Superior temporal gyrus (tissue), 1 donor: ENCODE measurements around the gene PIMREG.

ENCODE experiments used
- DNase-seq: peaks from one replicate; pipeline ENCODE4 v3.0.0-alpha.2; 2016; ENCODE audit errors: extremely low spot score

PIMREG gene

GRCh38 chr17:6461792-6462524 is 17.7 kb downstream of the PIMREG start:
- no peak for DNase-seq

DNA sequence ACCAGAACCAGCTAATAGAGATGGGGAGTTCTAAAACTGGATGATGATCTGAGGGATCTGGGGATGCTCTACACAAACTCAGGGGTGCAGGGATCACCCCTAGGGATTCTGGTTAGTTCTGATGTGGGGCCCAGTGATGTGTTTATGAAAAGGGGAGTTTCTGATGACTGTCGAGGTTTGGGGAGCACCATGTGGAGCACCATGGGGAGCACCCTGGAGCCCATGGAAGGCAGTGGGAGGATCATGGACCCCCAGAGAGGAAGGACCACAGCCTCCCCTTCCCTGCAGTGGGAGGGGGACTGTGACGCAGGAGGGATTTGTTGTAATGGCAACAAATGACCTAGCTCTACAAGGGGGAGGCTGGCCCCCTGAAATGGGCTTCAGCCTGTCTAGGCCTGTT is 18.4 kb downstream of the PIMREG start:
- DNase-seq = no peak

GRCh38 chr17:6463616-6464445 is 19.6 kb downstream of the PIMREG start:
- no peak for DNase-seq

- no peak for DNase-seq
Observed at GRCh38 chr17:6464446-6465041, 20.3 kb downstream of the PIMREG start.

DNA sequence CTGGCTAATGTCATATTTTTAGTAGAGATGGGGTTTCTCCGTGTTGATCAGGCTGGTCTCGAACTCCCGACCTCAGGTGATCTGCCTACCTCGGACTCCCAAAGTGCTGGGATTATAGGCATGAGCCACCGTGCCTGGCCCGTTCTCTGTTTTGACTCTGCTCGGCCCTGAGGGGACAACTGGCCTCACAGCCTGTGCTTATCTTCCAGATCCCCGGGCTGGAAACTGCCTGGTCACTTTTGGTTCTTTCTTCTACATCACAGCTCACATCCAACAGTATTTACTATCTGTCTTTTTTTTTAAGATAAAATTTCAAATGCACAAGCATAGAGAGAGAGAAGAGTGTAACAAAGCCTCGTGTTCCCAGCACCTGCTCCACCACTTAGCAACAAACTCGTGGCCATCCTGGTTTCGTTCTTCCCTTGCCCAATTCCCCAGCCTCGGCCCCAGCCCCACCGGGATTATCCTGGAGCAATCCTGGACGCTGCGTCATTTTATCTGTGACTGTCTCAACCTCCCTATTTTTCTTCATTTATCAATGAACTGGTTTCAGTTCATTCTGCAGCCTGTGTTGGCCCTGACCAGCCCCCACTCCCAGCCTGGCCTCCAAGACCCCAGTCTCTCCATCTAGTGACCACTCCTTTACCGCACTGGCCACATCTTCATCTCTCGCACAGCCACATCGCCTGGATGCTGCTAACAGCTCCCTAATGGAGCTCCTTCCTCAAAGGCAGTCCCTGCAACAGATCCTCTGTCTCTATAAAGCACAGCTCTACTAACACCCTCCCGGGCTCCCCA is 21.1 kb downstream of the PIMREG start:
- DNase-seq = no peak

DNA sequence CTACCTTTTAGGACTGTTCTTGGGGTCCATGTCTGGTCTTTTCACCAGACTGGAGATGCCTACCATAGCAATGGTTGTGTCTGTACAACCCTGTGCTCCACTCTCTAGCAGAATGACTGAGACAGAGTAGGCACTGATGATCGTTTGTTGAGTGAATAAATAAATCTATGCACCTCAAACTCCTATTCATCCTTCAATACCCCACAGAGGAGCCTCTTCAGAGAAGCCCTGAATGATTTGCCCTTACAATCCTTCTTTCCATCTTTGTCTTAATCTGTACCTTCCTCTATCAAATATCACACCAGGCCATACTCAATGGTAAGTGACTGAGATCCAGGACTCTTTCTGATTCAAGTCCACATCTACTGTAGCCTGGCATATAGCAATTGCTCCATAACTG is 23.3 kb downstream of the PIMREG start:
- DNase-seq = no peak

DNA sequence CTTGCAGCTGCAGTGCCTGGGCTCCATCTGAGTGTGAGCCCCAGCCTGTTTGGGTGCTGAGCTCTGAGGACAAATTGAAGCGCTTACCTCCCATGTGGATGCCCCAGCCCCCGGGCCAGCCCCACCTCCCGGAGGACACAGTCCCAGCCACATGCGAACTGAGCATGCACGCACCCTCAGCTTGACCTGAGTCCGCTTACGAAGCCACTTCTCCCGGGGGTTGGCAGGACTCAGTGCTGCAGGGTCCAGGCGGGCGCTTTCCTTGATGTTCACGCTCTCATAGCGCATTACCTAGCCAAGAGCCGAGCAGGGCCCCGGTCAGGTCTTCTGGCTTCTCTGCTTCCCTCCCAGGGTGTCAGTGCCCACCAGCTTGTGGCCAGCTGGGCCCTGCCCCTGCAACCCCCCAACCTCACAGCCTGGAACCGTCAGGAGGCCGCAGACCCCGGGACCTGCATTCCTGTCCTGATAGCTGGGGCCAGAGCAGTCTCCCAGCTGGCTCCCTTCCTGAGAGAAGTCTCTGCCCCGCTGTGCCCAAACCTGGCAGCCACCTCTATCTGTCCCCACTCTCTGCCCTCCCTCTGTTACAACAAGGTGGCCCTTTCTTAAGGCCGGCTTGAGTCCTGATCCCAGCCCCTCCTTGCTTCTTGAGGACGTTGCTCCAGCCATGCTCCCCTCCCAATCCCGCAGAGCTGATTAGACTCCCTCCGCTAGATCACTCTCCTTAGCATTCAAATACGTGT is 24.0 kb downstream of the PIMREG start:
- DNase-seq = no peak

DNA sequence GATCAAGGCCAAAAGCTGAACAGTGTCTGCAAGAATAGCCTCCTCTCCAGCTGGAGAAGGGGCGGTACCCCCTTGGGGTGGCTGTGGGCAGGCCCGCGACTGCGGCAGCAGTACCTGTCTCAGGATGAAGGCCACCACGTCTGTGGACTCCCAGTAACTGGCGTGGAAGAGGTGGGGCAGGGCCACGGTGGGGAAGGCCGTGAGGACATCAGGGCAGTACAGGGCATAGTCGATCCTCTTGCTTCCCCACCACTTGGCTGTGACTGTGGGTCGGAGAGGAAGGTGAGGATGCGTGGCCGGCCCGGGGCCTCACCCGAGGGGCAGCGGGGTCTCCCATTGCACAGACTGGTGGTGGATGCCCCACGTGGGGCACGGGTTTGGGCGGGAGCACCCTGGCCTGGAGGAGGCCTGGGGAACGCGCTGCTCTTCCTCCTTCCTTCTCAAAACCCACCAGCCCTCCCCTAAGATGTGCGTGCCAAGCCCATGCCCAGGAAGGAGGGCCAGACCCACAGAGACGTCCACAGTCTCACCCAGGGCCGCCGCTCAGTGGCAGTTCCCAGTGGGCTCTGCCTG is 26.0 kb downstream of the PIMREG start:
- DNase-seq = no peak

DNA sequence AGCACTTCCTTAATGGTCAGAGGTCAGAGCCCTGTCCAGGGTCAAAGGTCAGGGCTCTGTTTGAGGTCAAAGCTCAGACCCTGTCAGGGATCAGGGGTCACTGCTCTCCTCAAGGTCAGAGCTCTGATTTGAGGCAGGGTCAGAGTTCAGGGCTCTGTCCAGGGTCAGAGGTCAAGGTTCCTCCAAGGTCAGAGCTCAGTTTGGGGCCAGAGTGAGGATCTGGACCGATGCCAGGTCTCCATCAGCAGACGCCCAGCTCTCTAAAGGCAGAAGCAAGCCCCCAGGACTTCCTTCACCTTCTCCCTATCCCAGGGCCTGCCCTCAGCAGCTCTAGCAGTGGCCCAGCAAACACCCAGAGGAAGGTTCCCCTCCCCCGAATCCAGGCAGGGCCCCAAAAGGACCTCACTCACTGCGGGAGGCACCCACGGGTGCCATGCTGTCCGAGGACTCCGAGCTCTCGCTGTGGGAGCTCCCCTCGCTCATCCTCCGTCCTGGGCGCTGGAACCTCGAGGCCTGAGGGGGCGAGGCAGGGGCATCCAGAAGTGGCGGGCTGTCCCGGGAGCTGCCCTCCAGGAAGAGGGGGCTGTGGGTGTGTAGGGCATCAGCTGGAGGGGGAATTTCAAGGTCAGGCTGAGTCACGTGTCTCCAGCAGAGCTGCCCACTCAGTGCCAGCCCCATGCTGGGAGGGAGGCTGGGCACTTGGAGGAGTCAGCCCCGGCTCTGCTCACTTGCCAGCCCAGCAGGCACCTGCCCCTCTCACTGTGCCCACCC is 26.7 kb downstream of the PIMREG start:
- no peak for DNase-seq

- DNase-seq = no peak
Observed at GRCh38 chr17:6471531-6472465, 27.5 kb downstream of the PIMREG start.

GRCh38 chr17:6472517-6472916 is 28.3 kb downstream of the PIMREG start:
- no peak for DNase-seq

GRCh38 chr17:6473128-6473767 is 29.0 kb downstream of the PIMREG start:
- DNase-seq = peak; percentile 85

DNA sequence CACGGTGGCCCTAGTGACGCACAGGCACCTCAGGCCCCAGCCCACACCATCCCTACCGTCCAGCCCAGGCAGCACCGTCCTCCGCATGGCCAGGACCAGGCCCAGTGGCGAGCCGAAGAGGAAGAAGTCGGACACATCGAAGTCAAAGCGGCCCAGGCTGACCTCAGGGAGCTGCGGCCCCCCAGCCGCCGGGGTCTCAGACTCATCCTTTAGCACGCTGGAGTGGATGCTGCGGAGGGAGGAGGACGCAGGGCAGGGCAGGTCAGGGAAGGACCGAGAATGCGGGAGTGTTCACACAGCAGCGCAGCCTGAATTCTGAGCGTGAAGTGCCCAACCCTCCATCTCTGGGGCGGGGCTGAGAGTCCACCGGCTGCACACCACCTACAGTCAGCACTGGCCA is 30.1 kb downstream of the PIMREG start:
- no peak for DNase-seq

DNA sequence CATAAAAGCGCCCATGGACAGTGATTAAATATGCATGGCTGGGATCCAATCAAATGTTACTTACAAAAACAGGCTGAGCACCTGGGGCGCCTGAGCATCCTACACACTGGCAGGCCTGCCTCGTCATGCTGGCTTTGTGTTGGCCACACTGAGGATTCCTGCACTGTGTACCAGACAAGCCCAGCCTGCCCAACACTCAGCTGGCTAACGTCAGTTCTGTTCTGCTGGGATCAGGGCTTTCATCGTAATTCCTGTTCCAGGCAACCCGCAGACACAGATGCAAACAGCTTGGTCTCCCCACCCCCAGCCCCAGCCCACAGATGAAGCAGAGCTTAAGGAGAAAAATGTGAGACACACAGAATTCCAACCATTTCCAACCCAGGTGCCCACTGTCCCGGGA is 30.7 kb downstream of the PIMREG start:
- no peak for DNase-seq

GRCh38 chr17:6475411-6475810 is 31.2 kb downstream of the PIMREG start:
- DNase-seq = no peak

- no peak for DNase-seq
Observed at GRCh38 chr17:6476076-6476809, 32.0 kb downstream of the PIMREG start.

DNA sequence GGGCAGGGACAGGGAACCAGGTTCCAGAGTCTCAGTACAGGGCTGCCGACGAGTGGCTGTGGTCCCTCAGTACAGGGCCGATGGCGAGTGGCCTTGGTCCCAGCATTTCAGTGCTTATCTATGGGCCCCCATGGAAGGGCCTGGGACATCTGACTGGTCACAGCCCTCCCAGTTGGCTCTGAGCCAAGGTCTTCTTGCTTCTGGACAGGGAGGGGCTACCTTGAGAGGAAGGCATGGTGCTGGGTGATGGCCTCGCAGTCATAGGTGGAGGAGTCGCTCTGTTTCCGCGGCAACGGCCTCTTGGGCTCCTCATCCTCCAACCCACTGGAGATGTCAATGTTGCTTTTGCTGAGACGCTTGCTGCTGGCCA is 32.5 kb downstream of the PIMREG start:
- DNase-seq = no peak

DNA sequence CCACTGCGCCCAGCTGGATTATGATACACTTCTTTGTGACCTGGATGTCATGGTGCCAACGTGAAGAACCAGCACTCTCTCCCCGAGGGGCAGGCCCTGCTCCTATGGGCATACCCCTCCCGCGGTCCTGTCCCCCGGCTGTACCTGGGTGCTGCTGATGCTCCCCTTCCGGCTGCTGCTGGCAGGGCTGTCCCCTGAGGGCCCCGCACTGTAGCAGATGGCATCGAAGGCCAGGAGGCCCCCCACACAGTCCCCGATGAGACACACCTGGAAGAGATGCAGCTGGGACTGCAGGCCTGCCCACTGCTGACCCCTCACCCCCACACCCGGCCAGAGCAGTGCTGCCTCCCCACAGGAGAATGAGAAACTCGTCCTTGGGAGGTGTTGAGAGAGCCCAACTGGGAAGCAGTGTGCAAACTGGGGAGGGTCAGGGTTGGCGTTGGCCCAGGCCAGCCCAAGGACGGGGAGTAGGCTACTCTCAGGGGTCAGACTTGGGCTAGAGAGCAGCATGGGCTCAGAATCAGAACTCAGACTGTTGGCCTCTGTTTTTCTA is 33.7 kb downstream of the PIMREG start:
- DNase-seq = no peak
